22Rv1 (cell line): ENCODE measurements around the gene KIR2DL3.
"Not testable (repeated sequence)": the region's sequence is repeated elsewhere in the genome, so short reads cannot be mapped to it uniquely, and the experiment has no call there.

Experiments used
- ZFX ChIP-seq: fragments of 450-650 bp; IDR thresholded peaks from 2 replicates; pipeline ENCODE4 v1.6.1; 2017; ENCODE audit warnings: antibody characterized with exemption, borderline replicate concordance
- TF ChIP-seq, protein P1 (sequence below): fragments of 450-650 bp; IDR thresholded peaks from 2 replicates; pipeline ENCODE4 v1.5.1; 2017; ENCODE audit warnings: mild to moderate bottlenecking

DNA sequence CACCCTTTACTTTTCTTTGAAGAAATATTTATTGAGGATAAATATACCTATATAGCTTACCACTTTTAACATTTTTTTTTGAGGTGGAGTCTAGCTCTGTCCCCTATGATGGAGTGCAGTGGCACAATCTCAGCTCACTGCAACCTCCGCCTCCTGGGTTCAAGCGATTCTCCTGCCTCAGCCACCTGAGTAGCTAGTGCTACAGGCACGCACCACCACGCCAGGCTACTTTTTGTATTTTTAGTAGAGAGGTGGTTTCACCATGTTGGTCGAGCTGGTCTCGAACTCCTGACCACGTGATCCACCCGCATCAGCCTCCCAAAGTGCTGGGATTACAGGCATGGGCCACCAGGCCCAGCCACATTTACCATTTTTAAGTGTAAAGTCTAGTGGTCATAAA is 37.5 kb downstream of the KIR2DL3 start:
- TF ChIP-seq, protein P1, sequence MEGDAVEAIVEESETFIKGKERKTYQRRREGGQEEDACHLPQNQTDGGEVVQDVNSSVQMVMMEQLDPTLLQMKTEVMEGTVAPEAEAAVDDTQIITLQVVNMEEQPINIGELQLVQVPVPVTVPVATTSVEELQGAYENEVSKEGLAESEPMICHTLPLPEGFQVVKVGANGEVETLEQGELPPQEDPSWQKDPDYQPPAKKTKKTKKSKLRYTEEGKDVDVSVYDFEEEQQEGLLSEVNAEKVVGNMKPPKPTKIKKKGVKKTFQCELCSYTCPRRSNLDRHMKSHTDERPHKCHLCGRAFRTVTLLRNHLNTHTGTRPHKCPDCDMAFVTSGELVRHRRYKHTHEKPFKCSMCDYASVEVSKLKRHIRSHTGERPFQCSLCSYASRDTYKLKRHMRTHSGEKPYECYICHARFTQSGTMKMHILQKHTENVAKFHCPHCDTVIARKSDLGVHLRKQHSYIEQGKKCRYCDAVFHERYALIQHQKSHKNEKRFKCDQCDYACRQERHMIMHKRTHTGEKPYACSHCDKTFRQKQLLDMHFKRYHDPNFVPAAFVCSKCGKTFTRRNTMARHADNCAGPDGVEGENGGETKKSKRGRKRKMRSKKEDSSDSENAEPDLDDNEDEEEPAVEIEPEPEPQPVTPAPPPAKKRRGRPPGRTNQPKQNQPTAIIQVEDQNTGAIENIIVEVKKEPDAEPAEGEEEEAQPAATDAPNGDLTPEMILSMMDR: not testable (repeated sequence)
- not testable (repeated sequence) for TF ChIP-seq ZFX
